8988T (cell line): ENCODE measurements around the gene KIF5A.
A peak's percentile ranks its signal among the peaks of the same experiment; 100 is the strongest.
"Not testable (repeated sequence)": the region's sequence is repeated elsewhere in the genome, so short reads cannot be mapped to it uniquely, and the experiment has no call there.

Experiments used
- DNase-seq: peaks from one replicate; pipeline ENCODE4 v3.0.0; 2011

Gene KIF5A

DNA sequence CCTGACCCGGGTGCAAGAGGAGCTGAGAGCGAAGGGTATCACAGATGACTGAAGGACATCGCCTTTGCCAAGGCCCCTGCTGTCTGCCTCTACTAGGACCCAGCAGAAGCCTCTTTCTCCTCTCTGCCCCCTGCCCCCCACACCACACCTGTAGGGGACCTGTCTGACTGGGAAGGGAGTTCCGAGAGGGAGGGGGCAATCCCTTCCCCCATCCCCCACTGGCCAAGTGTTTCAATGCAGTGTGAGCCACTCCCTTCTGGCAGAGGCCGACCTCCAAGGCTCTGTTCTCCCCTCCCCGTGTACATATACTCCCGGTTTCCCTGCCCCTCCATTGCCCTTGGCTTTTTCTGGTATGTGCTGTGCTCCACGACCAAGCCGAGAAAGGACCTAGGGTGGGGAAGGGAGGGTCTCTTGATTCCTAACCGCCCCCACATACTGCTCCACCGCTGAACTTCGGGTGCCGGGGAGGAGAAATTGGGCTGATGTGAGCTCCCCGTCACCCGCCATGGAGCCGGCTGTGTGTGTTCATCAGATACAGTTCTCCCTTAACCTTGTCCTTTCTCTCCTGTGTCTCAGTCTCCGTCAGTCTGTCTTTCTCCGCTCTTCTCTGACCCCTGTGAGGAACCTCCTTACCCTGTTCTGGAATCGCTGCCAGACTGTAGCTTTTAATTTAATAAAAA, 59.4 kb downstream of the KIF5A start:
- no peak for DNase-seq

DNA sequence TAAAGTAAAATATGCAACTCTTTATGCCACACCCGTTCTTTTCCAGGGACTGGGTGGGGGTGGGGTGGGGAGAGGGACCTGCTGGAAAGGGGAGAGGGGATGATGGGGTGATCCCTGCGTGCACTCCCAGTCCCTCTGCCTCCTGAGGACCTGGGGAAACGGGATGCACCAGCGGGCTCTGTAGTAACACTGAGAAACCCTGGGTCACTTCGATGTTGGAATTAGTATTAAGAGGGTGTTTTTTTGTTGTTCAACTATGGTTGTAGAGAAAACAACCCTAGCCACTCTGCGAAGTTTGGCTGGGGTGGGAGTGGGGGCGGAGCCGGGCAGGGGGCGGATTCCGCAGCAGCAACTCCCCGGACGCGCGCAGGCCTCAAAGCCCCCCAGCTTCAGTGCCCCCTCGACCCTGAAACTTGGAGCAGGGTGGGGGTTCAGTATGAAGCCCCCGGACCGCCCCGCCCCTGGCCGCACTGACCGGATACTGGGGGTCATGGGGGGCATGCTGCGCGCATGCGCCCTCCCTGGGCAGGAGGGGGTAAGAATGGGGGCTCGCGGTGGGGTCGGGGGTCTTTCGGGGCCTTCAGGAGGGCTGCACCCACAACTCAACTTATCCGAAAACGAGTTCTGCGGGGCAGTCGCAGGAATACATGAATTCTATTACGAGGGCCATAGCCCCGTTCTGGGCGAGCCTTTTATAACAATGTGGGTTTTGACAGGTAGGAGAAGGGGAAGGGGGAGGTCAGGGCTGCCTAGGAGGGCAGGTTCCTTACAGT, 60.1 kb downstream of the KIF5A start:
- peak; percentile 37 for DNase-seq

DNA sequence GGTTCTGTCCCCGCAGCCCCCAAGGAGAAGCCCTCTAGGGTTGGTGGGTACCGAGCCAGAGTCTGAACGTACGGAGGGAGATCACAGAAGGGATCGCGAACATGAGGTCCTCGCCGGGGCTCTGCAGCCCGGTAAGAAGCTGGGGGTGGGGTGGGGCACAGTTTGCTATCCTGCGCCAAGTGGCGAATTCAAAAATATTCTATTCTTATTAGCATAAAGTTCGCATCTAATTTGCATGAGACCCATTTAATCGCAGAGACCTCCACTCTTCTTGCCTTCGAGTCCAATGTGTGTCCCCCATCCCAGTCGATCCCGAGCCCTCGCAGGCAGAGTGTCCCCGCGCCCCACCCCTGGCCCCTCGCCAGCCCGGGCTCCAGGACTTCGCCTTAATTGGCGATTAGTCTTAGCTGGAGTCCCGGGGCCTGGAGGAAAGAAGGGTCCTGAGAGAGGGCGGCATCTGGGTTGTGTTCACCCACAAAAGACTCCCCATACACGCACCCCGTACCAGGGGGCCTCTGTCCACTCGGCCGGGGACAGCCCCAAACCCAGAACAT, 60.8 kb downstream of the KIF5A start:
- DNase-seq: peak; percentile 22

DNA sequence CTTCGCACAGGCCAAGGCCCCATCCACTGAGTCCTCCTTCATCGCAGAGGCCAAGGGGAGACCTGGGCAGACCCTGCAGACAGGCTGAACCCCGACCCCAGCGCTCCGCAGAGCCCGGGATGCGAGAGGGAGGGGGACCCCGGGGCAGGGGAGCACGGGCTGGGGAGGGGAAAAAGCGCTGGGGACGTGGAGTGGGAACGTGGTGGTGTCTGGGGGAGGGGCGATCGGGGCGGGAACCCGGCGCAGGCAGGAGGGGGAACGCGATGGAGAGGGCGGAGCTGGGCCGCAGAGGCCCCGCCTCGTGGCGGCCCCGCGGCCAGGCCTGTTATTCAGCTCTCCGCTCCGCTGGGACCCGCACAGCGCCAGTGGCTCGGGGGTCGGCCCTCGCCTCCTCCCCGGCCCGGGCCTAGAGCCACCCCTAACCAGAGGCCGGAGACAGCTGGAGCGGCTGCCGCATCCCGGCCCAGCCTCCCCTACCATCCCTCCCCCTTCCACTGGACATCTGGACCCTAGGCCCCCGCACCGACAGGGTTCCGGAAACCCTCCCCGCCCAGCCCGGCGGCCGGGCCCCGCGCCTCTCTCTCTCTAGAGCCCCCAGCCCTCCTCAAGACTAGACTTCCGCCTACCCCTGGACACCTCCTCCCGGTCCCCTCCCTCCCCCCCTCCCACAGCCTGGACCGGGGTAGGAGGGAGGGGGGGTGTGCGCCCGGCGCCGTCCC, 61.4 kb downstream of the KIF5A start, which contains the start of gene ARHGEF25:
Gene ARHGEF25, plus strand, starts transcription at position 328 of the 719 bp plus-strand sequence. CDS start 460 bp downstream, outside the sequence.
- DNase-seq: peak; percentile 87

DNA sequence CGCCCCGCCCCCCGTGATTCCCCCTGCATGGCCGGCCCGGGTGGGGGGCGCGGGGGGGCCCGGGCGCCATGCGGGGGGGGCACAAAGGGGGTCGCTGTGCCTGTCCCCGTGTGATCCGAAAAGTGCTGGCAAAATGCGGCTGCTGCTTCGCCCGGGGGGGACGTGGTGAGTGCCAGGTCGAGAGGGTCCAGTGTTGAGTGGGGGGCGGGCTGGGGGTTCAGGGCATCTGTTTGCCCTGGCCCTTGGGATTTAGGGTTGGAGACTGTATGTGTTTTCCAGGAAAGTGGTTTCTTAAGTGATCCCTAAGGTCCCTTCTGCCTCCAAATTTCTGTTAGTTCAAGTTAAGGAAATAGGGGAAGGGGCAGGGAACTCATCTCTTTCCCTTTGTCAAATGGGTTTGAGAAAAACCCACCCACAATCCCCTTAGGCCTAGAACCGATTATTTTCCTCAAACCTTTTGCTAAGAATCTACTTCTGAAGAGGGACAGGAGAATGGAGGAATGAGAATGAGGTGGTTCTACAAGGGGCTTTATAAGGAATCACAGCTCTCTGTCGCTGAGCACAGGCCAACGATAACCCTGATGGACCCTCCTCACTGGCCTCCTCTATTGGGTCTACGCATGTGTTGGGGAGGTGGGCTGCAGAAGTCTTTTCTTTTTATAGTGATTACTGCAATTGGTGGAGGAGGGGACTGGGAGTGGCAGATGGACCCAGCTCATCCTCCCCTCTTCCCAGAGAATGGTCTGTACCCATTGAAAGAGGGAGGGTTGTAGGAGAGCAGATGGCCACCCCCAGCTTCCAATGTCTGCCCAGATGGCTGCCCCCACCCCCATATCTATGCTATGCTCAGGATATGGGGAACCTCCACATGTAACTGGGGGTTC, 62.2 kb downstream of the KIF5A start:
- peak; percentile 46 for DNase-seq

DNA sequence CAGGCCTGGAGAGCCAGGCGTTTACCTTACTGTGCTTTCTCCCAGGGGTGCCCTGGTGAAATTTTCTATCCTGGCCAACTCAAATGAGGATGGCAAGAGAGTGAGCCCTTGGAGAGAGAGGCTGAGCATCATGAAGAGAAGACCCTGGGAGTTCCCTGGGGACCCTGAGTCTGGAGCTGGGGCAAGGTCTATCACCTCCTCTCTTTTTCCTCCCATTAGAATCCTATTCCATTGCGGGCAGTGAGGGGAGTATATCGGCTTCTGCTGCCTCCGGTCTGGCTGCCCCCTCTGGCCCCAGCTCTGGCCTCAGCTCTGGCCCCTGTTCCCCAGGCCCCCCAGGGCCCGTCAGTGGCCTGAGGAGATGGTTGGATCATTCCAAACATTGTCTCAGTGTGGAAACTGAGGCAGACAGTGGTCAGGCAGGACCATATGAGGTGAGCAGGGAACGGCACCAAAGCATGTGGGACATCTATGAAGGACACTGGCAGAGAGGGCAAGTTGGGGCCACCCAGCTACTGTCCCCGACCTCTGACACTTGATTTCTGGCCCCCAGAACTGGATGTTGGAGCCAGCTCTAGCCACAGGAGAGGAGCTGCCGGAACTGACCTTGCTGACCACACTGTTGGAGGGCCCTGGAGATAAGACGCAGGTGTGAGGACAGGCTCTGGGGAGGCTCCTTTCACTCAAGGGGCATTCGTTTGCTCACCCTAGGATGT, 63.0 kb downstream of the KIF5A start:
- peak; percentile 26 for DNase-seq

DNA sequence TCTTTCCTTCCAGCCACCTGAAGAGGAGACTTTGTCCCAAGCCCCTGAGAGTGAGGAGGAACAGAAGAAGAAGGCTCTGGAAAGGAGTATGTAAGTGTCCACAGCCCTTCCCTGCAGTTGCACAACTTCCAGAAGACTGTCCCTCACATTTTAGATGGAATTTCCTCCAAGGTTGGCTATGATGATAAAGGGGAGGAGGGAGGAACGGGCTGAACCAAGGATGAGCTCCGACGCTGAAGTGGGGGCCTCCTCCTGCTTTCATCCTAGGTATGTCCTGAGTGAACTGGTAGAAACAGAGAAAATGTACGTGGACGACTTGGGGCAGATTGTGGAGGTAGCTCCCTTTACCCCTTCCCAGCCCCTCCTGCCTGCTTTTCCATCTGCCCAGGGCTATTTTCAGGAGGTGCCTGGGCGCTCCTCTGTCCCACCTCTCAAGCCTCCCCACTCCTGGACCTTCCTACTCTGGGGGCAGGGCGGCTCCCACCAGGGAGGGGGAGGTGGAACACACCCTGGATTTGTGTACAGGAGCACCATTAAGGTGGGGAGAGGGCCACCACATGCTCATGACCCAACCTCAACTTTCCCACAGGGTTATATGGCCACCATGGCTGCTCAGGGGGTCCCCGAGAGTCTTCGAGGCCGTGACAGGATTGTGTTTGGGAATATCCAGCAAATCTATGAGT, 63.7 kb downstream of the KIF5A start:
- no peak for DNase-seq

DNA sequence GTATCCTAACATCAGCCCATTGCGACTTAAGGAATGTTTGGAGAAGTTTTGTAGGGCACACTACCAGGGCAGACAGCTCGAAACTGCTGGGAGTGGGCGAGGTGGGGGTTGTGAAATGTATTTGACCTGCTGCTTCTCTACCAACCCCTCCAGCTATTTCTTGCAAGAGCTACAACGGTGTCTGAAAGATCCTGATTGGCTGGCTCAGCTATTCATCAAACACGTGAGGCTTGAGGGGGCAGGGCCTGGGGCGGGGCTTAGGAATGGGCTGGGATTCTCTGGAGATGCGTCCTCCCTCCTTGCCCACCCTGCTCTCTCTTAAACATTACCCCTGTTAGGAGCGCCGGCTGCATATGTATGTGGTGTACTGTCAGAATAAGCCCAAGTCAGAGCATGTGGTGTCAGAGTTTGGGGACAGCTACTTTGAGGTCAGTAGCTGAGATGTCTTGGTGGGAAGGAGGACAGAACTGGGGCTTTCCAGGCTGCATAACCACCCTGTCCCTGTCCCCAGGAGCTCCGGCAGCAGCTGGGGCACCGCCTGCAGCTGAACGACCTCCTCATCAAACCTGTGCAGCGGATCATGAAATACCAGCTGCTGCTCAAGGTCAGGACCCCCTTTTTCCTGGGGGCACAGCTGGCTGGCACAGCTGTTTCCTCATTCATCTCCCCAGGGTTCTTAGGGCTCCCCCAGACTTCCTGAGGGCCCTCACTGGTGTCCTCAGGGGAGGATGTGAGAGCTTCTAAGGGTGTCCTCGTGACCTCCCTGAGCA, 64.5 kb downstream of the KIF5A start:
- peak; percentile 60 for DNase-seq

DNA sequence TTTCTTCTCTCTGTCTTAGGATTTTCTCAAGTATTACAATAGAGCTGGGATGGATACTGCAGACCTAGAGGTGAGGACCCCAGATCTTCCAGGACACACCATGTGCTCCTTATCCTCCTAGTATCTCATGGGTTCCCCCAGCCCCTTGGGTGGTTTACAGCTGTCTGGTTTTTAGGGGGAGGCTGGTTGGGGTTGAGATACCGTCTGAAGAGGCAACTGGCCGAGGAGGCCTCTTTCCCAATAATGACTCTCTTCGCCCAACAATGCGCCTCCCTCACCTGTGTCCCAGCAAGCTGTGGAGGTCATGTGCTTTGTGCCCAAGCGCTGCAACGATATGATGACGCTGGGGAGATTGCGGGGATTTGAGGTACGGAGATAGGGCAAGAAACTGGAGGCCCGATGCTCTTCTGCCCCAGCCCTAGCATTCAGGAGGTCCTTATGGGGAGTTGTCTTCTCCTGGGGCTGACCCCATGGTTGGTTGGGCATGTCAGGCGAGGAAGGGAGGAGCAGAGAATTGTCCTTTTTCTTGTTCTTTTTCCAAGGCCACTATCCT, 65.2 kb downstream of the KIF5A start:
- DNase-seq: no peak

DNA sequence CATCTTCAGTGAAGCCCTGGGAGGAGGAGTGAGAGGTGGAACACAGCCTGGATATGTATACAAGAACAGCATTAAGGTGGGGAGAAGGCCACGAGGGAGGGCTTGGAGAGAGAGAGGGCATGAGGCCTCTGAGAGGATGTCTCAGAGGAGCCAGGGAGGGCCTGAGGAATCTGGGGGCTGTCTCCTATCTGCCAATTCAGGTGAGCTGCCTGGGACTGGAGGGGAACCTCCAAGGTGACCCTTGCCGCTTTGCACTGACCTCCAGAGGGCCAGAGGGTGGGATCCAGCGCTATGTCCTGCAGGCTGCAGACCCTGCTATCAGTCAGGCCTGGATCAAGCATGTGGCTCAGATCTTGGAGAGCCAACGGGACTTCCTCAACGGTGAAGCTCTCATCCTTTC, 65.8 kb downstream of the KIF5A start:
- no peak for DNase-seq

DNA sequence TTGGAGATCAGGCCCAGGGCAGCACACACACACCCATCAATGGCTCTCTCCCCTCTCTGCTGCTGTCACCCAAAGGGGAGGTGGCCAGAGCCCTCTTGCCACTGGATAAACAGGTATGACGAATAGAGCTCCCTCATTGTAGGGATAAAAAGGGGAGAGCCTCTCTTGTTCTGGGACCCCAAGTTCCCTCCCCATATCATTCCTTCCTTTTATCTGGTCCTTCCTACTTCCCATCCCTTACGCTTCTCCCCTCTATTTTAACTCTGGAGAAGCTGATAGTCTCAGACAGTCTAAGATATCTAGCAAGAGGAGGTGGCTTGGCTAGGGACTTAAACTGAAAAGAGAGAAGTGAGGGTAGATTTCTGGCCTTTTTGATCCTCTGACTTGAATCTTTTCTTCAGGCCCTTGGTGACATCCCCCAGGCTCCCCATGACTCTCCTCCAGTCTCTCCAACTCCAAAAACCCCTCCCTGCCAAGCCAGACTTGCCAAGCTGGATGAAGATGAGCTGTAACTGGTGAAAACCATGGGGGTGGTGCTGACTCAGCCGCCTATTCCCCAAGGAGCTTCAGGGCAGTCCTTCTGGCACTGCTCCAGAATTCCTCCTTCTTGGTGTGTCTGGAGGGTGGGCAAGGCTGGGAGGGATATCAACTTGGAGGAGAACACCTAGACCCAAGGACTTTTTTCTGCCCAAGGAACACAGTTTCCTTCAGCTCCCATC, 66.7 kb downstream of the KIF5A start:
- DNase-seq: peak; percentile 28

DNA sequence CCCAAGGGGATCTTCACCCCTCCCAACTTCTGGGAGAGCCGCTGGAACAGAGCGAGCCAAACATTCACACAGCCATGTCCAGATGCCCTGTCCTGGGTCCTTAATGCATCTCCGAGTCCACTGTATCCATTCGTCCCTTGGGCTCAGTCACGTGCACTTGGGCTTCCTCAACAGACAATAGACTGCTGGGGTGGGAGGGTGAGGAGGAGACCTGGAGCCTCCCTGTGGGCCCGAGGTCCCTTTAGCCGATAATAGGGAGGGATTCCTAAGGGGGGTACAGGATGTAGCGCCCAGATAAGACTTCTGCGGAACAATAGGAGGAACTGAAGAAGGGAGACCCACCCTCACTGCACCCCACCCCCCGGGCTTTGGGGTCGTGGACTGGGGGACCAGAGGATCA, 68.1 kb downstream of the KIF5A start:
- no peak for DNase-seq

DNA sequence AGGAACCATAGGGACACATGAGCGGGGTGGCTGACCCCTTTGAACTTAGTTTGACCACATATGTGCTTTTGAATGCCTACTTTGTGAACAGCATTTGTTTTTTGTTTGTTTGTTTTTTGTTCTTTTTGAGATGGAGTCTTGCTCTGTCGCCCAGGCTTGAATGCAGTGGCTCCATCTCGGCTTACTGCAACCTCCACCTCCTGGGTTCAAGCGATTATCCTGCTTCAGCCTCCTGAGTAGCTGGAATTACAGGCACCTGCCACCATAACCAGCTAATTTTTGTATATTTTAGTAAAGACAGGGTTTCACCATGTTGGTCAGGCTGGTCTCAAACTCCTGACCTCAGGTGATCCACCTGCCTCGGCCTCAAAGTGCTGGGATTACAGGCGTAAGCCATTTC, 68.6 kb downstream of the KIF5A start:
- not testable (repeated sequence) for DNase-seq

DNA sequence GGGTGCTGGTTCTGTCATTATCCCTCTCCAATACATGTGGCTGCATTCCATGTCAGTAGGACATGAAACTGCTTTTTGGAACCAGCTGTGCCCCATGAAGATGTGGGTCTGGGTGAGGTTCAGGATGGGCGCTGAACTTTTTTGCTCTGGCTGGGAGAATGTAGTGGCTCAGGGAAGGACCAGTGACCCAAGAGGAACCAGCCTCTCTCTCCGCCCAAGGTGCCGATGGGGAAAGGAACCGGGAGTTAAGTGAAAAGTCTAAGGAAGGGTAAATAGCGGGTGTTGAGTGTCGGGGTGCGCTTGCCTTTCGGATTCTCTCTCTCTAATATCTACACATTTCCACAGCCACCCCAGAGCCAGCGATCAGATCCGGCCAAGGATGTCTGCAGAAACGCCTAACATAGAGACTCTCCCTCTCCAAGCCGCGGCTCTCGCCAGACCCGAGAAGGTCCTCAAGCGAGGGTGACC, 69.2 kb downstream of the KIF5A start:
- no peak for DNase-seq

DNA sequence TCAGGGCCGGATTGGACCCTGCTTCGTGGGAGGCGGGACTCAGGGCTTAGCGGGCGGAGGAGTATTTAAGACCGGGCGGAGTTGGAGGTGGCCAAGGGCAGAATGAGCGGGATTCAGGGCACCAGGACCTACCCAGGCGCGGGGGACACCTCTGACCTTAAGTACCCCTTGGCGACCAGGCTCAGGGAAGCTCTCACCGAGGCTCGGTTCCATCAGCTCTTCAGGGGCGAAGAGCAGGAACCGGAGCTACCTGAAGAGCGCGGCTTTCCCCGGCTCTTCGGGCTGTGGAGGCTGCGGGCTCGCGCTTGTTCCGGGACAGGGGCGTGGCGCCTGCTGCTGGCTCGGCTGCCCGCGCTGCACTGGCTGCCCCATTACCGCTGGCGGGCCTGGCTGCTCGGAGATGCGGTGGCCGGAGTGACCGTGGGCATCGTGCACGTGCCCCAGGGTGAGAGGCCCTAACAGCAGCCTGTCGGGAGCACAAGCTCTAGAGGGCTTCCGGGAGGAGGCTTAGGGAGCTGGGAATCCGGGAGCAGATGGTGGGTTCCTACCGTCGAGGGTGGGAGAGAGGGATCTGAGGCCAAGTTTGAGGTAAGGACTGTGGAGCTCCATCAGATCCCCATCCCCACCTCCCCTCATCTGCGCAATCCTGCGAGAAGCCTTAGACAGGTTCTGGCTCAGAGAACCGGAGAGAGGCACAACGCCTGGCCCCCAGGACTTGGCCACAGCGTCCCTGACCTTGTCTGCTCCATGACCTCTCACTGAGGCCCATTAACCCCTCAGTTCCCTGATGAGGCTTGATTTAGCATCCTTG, 69.8 kb downstream of the KIF5A start:
- DNase-seq: no peak

DNA sequence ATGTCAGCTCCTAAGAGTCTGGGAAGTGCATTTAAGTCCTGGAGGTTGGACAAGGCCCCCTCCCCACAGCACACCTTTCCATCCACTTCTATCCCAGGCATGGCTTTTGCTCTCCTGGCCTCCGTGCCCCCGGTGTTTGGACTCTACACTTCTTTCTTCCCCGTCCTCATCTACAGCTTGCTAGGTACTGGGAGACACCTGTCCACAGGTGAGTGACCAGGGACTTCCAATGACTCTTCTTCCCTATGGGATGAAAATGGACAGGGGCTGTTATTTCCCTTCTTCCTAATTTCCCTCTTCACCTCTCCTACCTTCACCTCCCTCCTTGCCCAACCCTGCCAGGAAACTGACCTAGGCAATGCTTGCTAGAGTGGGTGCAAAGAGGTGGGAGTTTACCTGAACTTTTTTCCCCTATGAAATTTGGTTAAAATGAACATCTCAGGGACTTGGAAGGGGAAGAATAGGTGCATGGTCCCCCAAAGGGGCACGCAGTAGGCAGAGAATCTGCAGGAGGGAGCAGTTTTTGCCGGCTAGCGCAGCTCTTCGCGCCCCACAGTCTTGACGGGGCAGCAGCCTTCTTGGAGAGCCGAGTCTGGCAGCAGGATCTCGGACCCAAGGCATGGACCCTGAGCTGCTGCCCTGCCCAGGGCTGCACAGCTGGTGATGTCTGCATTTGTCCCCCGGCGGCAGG, 70.5 kb downstream of the KIF5A start:
- DNase-seq: no peak

DNA sequence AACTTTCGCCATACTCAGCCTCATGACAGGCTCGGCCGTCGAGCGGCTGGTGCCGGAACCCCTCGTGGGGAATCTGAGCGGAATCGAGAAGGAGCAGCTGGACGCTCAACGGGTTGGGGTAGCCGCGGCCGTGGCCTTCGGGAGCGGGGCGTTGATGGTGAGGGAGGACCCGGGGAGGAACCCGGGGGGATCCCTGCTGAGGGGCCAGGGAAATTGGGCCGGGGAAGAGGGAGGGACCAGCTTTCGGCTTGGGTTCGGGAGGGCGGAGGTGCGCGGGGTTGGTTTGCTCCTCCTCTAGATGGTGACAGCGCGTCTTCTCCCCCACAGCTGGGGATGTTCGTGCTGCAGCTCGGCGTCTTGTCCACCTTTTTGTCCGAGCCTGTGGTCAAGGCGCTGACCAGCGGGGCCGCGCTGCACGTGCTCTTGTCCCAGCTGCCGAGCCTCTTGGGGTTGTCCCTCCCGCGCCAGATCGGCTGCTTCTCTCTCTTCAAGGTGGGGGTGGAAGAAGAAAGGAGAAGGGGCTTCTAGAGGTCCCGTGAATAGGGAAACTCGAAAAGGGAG, 71.2 kb downstream of the KIF5A start:
- DNase-seq: peak; percentile 40
